GM19468 (cell line): ENCODE data around the gene PPA1.
"Not testable (repeated sequence)": the region's sequence is repeated elsewhere in the genome, so short reads cannot be mapped to it uniquely, and the experiment has no call there.

Experiments
- ATAC-seq: cut with Tn5 transposase; IDR thresholded peaks from one replicate; pipeline ENCODE4 v1.9.1; 2021; ENCODE audit warnings: mild to moderate bottlenecking, moderate library complexity, moderate number of reproducible peaks; ENCODE audit not compliant: unreplicated experiment; ENCODE audit errors: extremely low read depth

The PPA1 gene

DNA sequence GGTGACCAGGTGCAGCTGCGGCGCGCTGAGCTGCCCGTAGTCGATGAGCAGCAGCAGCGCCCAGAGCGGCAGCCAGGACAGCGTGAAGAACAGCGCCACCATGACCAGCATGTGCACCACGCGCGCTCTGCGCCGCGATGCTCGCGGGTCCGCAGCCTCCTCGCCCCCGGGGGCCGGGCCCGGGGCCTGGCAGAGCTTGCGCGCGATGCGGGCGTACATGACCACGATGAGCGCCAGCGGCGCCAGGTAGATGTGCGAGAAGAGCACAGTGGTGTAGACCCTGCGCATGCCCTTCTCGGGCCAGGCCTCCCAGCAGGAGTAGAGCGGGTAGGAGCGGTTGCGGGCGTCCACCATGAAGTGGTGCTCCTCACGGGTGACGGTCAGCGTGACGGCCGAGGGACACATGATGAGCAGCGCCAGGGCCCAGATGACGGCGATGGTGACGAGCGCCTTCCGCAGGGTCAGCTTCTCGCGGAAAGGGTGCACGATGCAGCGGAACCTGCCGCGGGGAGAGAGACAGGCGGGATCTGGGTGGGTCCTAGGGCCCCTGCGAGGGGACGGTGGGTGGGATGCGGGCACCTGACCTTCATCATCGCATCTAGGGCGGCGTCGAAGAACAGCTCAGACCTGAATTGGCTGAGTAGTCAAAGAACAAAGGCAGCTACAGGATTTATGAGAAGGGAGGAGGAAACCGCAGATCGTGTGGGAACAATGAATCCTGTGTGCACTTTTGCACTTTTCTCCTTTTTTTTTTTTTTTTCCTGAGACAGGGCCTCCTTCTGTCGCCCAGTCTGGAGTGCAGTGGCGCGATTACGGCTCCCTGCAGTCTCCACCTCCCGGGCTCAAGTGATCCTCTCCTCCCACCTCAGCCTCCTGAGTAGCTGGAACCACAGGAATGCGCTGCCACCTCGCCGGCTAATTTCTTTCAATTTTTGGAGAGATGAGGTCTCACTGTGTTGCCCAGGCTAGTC, 22.4 kb upstream of the PPA1 start:
- ATAC-seq: no peak

DNA sequence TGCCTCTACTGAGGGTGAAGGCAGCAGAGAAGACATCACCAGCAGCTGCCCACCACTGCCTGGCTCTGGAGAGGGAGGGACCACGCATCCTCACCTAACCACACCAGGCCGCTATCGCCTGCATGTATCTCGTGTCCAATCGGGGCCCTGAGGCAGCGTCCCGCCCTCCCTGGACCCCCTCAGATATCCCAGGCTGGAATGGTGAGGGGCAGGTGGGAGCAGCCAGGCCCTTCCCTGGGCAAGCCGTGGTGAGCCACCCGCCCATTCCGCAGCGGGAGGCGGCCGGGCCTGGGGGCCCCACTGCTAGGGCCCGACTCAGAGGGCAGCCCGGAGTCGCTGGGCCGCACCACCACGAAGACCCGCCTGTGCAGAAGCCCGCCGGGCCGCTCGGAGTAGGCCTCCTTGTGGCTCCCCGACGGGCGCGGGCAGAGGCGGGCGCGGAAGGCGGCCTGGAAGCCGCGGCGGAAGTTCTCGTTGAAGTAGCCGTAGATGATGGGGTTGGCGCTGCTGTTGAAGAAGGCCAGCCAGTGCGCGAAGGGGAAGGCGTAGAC, 21.6 kb upstream of the PPA1 start:
- no peak for ATAC-seq

DNA sequence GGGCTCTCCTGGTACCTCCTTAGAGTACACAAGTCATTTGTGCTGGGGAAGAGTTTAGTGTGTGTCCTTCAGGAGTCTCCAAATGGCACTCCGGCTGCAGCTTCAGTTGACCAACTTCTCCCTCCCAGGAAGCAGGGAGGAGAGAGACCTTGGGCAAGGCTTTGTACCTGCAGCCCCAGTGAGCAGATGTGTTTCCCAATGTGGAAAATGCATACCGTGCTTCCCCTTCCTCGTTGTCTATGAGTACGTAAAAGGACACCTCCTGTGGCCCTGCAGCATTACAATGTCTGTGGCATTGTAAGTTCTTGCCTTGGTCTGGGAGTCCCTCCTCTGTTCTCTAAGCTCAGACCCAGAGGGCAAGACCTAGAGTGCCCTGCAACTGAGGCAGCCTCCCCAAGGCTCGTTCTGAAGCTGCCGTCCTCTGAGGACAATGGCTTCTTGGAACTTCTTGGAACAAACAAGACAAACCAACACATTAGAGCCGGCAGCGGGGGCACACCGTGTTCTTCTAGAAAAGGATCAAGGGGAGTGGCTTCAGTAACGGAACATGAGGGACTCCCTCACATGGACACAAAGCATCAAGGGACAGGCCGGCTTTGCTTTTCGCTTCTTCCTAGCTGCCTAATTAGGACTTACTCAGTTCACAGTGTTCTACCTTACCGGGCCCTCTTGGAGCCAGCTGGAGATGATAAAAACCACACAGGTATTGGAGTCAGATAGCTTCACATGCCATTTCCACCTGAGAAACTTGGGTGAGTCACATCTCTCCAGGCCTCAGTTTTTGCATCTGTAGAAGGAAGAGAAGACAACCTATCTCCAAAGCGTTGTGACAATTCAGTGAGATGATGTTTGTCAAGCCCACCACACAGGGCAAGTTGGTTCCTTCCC, 20.9 kb upstream of the PPA1 start:
- no peak for ATAC-seq

DNA sequence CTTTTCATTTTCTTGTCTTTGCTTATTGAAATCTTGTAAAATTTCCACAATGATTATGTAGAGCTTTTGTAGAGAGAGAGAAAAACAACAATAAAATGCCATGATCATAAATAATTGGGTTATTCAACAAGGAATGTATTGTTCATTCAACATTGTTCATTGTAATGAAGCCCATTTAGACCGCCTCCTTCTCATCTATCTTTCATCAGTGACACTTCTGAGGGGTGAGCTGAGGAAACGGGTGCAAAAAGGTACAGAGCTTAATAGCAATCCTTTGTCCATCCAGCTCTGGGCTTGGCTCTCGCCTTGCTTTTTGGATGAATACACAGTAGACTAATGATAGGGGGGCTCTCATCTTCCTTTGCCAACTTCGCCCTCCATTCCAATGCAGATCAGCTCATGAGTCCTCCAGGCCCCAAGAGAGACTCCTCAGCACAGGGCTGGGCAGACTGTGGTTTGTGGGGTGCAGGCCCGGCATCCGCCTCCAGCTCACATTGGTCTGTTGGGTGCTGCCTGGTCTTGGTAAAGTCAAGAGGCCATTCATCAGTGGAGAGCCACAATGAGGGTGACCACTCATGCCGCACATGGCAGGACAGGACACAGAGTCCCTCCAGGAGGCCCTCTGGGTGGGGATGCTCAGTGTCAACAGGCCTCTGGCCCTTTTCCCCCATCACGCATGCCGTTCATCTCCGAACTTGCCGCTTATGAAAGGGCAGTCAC, 17.9 kb upstream of the PPA1 start:
- no peak for ATAC-seq

DNA sequence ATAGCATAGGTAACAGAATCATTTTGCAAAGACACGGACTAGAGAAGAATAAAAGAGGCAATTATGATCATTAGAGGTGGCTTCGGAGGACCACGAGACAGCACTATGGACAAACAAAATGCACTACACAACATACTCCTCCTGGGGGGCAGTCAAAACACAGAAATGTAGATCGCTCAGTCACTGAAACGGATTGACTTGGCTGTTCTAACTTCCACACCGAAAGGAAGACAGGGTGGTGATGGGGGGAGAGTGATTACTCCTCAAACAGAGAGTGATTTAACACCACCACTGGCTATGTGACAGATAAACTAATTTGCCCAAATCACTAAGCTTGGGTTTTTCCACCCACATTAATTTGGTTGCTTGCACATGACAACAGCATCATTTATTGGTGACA, 14.1 kb upstream of the PPA1 start:
- ATAC-seq: no peak

DNA sequence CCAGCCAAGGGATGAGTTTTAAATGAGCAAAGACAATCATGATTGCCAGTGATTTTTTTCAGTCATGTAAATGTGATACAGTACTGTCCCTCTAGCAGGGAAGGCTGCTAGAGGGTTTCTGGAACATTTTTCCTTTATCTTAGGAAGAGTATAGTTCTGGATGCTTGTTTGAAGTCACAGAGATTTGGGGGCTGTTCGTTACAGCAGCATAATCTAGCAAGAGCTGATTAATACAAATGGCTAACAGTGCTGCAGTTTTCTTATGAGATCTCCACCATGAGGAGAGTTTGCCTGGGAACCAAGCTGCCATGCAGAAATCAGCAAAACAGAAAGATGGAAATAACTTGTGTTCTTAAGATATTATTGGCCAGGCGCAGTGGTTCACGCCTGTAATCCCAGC, 7.9 kb upstream of the PPA1 start:
- no peak for ATAC-seq

DNA sequence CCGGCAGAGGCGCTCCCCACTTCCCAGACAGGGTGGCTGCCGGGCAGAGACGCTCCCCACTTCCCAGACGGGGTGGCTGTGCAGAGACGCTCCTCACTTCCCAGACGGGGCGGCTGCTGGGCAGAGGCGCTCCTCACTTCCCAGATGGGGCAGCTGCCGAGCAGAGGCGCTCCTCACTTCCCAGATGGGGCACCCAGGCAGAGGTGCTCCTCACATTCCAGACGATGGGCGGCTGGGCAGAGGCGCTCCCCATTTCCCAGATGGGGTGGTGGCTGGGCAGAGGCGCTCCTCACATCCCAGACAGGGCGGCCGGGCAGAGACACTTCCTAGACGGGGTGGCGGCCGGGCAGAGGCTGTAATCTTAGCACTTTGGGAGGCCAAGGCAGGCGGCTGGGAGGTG, 6.8 kb upstream of the PPA1 start:
- ATAC-seq: not testable (repeated sequence)

DNA sequence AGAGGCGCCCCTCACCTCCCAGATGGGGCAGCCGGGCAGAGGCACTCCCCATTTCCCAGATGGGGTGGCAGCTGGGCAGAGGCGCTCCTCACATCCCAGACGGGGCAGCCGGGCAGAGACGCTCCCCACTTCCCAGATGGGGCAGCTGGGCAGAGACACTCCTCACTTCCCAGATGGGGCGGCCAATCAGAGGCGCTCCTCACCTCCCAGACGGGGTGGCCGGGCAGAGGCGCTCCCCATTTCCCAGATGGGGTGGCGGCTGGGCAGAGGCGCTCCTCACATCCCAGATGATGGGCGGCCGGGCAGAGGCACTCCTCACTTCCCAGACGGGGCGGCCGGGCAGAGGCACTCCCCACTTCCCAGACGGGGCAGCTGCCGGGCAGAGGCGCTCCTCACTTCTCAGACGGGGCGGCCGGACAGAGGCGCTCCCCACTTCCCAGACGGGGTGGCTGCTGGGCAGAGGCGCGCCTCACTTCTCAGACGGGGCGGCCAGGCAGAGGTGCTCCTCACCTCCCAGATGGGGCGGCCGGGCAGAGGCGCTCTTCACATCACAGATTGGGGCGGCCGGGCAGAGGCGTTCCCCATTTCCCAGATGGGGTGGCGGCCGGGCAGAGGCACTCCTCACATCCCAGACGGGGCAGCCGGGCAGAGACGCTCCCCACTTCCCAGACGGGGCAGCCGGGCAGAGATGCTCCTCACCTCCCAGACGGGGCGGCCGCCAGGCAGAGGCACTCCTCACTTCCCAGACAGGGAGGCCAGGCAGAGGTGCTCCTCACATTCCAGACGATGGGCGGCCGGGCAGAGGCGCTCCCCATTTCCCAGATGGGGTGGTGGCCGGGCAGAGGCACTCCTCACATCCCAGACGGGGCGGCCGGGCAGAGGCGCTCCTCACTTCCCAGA, 6.1 kb upstream of the PPA1 start:
- ATAC-seq: not testable (repeated sequence)

DNA sequence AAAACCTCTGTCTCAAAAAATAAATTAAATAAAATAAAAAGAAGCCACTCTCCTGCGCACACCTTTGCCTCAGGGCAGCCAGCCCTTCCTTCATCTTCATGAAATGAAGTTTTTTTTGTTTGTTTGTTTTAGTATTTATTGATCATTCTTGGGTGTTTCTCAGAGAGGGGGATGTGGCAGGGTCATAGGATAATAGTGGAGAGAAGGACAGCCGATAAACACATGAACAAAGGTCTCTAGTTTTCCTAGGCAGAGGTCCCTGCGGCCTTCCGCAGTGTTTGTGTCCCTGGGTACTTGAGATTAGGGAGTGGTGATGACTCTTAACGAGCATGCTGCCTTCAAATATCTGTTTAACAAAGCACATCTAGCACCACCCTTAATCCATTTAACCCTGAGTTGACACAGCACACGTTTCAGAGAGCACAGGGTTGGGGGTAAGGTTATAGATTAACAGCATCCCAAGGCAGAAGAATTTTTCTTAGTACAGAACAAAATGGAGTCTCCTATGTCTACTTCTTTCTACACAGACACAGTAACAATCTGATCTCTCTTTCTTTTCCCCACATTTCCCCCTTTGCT, 4.8 kb upstream of the PPA1 start:
- not testable (repeated sequence) for ATAC-seq

DNA sequence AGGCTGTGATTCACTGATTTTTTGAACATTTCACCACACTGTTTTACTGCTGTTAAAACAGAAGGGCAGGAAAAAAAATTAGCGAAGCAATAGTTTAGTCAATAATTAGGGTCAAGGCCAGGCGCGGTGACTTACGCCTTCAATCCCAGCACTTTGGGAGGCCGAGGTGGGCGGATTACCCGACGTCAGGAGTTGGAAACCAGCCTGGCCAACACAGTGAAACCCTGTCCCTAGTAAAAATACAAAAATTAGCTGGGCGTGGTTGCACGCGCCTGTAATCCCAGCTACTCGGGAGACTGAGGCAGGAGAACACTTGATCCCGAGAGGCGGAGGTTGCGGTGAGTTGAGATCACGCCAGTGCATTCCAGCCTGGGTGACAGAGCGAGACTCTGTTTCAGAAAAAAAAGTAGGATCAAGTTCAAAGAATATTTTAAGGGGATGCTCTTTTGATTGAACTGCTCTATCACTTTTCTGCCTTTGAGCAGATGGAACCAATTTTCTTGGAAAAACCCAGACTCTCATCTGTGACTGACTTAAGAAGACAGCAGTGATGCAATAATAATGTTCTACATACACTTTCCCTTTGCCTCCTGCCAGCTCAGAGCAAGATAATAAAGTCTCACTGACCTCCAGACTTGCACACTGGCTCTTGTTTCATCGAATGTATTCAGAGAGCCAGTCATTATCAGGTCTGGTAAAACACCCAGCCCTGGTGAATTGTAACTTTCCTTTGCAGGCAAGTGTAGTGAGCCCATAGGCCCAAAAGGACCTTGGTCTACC, 1.6 kb upstream of the PPA1 start:
- ATAC-seq: no peak

DNA sequence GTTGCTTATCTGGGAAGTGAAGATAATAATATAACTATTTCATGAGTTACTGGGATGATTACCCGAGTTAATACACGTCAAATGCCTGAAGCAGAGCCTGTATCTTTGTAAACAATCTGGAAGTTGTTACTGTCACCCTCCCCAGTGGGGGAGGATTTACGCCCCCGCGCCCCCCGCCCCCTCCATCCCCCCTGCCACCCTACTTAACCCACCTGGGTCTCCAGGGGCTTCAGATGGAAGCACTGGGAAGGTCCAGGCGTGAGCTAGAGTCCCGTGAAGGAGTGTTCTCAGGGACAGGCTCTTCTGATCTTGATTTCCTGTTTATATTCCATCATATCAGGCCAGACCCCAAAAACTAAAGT, 691 bp upstream of the PPA1 start:
- ATAC-seq: no peak

DNA sequence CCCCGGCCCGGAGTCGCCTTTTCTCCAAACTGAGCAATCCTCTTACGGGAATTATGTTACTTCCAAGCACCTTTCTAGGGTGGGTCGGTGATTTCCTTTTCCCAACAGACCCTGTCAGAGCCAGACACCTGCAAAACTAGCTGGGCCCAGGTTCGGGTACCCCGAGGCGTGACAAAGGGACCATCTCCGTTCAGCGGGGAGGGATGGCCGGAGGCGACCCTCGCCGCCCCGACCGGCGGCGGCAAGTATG, 445 bp downstream of the PPA1 start:
- ATAC-seq: no peak

DNA sequence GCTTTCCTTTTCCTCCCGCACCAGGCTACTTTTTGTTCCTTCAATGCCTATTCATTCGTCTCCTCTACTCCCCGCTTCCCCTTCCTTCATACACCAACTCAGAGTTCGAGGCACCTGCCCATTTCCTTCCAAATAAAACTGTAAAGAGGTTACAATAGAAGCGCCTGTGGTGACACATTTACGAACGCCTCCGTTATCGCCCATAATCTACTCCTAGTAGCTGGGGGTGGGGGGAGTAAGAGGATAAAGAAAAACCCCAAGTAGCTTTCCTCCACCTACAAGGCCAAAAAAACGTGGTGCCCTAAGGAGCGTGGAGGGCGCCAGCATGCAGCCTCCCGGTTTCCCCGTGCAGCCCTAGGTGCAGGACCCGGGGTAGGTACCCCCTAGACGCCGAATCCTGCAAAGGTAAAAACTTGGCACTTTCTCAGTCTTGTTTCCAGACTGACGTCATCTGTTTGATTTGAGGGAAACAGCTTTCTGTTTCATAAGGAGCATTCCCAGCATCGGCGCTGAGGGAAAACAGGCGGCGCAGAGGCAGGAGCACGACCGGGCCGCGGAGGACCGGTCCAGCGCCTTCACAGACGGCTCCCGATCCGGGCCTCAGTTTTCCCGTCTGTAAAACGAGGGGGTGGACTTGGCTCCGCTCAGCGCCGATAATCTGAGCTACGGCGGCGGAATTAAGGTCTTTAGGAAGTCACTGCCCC, 922 bp downstream of the PPA1 start:
- ATAC-seq: no peak

DNA sequence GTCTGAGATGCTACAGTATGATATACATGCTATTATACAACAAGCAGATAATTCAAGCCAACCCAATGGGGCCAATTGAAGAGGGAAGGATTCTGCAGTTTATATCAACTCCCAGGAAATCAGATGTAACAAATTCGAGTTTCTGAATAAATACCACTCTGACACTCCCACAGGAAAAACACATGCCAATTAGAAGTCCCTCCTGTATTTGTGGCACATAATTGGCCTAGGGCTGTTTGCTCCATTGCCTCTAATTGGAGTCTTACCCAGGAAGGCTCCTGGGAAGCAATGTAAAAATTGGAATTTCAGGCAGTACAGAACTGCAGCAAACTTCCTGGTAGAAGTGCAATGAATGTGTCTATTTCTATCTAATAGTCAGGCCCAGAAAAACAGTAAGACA, 4.7 kb downstream of the PPA1 start:
- ATAC-seq: no peak

DNA sequence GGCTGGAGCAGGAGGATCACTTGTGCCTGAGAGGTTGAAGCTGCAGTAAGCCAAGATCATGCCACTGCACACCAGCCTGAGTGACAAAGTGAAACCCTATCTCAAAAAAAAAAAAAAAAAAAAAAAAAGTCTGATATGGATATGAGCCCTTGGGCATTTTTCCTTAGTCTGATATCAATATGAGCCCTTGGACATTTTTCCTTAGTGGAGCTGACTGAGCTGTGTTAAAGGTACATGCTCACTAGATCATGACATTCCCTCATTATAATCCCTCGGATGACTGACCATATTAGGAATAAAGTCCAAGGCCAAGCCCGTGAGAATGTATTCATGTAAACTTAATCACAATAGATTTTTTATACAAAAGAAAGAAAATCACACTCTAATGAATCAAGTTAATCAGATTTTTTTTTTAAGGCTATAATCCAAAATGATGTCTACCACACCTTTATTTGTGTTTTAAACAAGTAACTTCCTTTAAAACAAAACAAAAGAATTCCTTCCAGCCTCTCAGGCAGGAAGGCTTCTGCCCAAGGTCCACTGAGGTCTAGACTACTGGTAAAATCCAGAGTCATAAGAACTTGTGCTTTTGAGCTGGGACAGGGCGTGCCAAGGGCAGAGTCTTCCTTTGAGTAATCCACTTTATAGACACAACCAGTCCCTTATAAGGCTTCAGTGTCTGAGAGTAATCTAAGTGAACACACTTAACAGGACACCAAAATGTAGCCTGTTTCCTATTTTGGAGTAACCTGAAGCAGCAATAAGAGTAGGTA, 5.5 kb downstream of the PPA1 start:
- ATAC-seq: no peak

DNA sequence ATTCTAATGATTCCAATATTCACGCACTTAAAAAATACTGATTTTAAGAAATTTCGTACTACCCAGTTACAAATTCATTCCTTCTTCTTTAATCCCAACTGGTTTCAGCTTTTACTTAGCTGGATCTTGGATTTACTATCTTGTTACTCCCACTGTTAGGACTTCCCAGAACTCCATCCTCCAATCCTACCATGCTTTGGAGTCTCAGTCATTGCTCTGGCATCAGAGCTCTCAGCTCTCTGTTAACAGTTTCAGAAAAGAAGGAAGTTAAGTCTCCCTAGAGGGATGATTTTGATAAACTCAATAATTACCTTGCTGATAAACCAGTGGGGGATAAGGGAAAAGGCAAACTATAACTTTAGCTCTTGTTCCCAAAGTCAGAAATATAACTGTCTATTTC, 9.5 kb downstream of the PPA1 start:
- no peak for ATAC-seq

DNA sequence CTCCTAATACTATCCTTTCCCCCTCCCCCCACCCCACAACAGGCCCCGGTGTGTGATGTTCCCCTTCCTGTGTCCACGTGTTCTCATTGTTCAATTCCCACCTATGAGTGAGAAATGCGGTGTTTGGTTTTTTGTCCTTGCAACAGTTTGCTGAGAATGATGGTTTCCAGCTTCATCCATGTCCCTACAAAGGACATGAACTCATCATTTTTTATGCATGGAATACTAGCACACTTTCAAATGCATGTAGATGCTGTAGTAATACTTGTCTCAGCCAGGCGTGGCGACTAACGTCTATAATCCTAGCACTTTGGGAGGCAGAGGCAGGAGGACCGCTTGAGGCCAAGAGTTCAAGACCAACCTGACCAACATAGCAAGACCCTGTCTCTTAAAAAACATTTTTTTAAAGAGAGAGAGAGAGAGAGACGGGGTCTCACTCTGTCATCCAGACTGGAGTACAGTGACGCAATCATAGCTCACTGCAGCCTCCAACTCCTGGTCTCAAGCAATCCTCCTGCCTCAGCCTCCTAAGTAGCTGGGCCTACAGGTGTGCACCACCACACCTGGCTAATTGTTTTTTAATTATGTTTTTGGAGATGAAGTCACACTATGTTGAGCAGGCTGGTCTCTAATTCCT, 10.3 kb downstream of the PPA1 start:
- not testable (repeated sequence) for ATAC-seq
